Gastroesophageal sphincter (tissue), 4 donors: Measurements from ENCODE around the gene DIO1. TPM values are rescaled to one million over a fixed set of nuclear protein-coding genes. Genes with fewer than 3 reads are reported as not detected.
A peak's percentile ranks its signal among the peaks of the same experiment; 100 is the strongest.

ENCODE experiments used
- ATAC-seq: fragments of 150-250 bp; one replicate; pipeline ENCODE4 v1.9.1; 2016; ENCODE audit warnings: mild to moderate bottlenecking, moderate library complexity
- H3K27ac ChIP-seq, 4 donors: fragments of 200-600 bp; sonication (generic) in 3 of 4; 1 replicate in 3 of 4; 2 replicates in 1 of 4; pipeline ENCODE4 v1.5.1; 2016 to 2019
- H3K27me3 ChIP-seq: fragments of 200-600 bp; sonication (generic); one replicate; pipeline ENCODE4 v1.5.1; 2019
- H3K36me3 ChIP-seq, 2 donors: fragments of 200-600 bp; sonication (generic); one replicate each; pipeline ENCODE4 v1.5.1; 2019; ENCODE audit warnings: control low read depth in 1 of 2
- H3K4me1 ChIP-seq, 3 donors: fragments of 200-600 bp; sonication (generic); 1 replicate in 2 of 3; 2 replicates in 1 of 3; pipeline ENCODE4 v1.5.1; 2016 to 2019; ENCODE audit warnings: control low read depth in 2 of 3
- H3K4me3 ChIP-seq, 2 donors: fragments of 200-600 bp; sonication (generic); one replicate each; pipeline ENCODE4 v1.5.1; 2019; ENCODE audit warnings: mild to moderate bottlenecking in 1 of 2, moderate library complexity in 1 of 2
- H3K9me3 ChIP-seq, 3 donors: fragments of 200-600 bp; sonication (generic); one replicate each; pipeline ENCODE4 v1.5.1; 2017 to 2019; ENCODE audit warnings: control low read depth in 2 of 3
- EP300 ChIP-seq: sonication (generic); formaldehyde crosslinking; IDR thresholded peaks from one replicate; pipeline ENCODE4 v1.6.1; 2017; ENCODE audit warnings: antibody characterized with exemption, mild to moderate bottlenecking
- POLR2A ChIP-seq, 2 donors: fragments of 450-650 bp; IDR thresholded peaks; one replicate each; pipeline ENCODE4 v1.6.1; 2017; ENCODE audit warnings: antibody characterized with exemption in 2 of 2, mild to moderate bottlenecking in 2 of 2, moderate library complexity in 1 of 2
- POLR2AphosphoS5 ChIP-seq: sonication (generic); formaldehyde crosslinking; IDR thresholded peaks from one replicate; pipeline ENCODE4 v1.6.1; 2017; ENCODE audit warnings: antibody characterized with exemption
- WGBS, 2 donors: methylation state at CpG; one replicate each; pipeline ENCODE4 v1.1.5; 2018; ENCODE audit warnings: low coverage in 1 of 2; 5-methylcytosine and 5-hydroxymethylcytosine counted together
- total RNA-seq, 4 donors: library from RNA; depleted of rRNA; stranded (reverse); fragments of >200 nt; gene quantifications; one replicate each; pipeline ENCODE4 v1.1.0, GENCODE V29; 2016
- TF ChIP-seq, protein P1 (sequence below), 4 experiments: fragments of 200-600 bp in 2 of 4; fragments of 450-650 bp in 2 of 4; sonication (generic) in 1 of 4; IDR thresholded peaks; one replicate each; pipeline ENCODE4 v1.5.1; 2017 to 2019; ENCODE audit warnings: antibody characterized with exemption in 4 of 4, mild to moderate bottlenecking in 2 of 4, moderate library complexity in 2 of 4

DIO1 gene
- total RNA-seq, 4 donors from 2014 or later = not detected

- WGBS, 2 donors = 25 to 35% methylated on average over 2 of the region's 2 CpGs
Measured at GRCh38 chr1:53954128-53954527, 60.1 kb downstream of the DIO1 start.

GRCh38 chr1:53956308-53957168 lies 62.6 kb downstream of the DIO1 start:
- H3K4me3 ChIP-seq = no peak overlapping the region
- H3K36me3 ChIP-seq = peaks cover 0 to 64% of the 10 kb centered on the region in 2 donors
- no peaks in the 10 kb centered on the region for H3K9me3 ChIP-seq
- WGBS, 2 donors = 82 to 88% methylated on average over 3 of the region's 3 CpGs
- TF ChIP-seq POLR2A (IDR thresholded peaks at IDR 0.05) (no peak), EP300 (no peak), POLR2AphosphoS5 (no peak)
- TF ChIP-seq, protein P1, sequence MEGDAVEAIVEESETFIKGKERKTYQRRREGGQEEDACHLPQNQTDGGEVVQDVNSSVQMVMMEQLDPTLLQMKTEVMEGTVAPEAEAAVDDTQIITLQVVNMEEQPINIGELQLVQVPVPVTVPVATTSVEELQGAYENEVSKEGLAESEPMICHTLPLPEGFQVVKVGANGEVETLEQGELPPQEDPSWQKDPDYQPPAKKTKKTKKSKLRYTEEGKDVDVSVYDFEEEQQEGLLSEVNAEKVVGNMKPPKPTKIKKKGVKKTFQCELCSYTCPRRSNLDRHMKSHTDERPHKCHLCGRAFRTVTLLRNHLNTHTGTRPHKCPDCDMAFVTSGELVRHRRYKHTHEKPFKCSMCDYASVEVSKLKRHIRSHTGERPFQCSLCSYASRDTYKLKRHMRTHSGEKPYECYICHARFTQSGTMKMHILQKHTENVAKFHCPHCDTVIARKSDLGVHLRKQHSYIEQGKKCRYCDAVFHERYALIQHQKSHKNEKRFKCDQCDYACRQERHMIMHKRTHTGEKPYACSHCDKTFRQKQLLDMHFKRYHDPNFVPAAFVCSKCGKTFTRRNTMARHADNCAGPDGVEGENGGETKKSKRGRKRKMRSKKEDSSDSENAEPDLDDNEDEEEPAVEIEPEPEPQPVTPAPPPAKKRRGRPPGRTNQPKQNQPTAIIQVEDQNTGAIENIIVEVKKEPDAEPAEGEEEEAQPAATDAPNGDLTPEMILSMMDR (IDR thresholded peaks at IDR 0.05) = no peak
- no peaks in the 10 kb centered on the region for H3K27me3 ChIP-seq
- peak; percentile 61 for ATAC-seq
- H3K4me1 ChIP-seq = peaks cover 2 to 42% (median 8%) of the 10 kb centered on the region in 3 donors
- peak overlapping the region in 3 of 4 donors; percentile 41 to 67 (median 65) for H3K27ac ChIP-seq

More at GRCh38 chr1:53954128-53954527, 60.1 kb downstream of the DIO1 start:
- Histone ChIP-seq H3K27ac (peak overlapping the region in 1 of 4 donors; percentile 54), H3K4me3 (no peak overlapping the region), H3K36me3 (peaks cover 0 to 42% of the 10 kb centered on the region in 2 donors), H3K9me3 (no peaks in the 10 kb centered on the region), H3K27me3 (no peaks in the 10 kb centered on the region), H3K4me1 (peaks cover 2 to 61% (median 11%) of the 10 kb centered on the region in 3 donors)
- TF ChIP-seq, protein P1 (IDR thresholded peaks at IDR 0.05) = no peak
- TF ChIP-seq POLR2AphosphoS5 (no peak), POLR2A (IDR thresholded peaks at IDR 0.05) (no peak), EP300 (no peak)
- ATAC-seq = no peak

DNA sequence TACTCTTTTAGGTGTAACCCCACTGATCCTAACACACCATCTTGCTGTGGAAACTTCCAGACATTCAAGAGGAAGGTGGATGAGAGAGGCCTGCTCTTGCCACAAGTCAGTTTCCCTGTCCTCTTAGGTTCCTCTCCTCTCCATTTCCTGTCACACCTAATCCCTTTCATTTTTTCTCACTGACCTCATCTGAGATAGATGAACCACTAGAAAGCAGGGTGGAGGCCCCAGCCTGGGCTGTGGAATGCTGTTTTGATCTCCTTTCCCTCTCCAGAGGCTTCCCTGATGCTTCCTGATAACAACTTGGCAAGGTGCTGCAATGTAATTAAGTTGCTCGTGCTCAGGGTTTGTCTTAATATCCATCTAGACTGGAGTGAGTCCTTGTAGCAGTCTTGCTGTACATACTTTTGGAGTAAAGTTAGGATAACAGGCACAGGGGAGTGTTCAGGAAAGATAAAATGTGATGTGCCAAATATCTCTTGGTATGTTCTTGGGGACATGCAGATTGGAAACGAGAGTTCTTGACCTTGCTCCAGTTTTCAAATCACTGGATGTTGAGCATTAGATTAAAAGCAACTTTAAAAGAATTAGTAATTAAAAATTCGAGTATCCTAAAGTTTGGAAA lies 63.3 kb downstream of the DIO1 start:
- TF ChIP-seq EP300 = no peak
- TF ChIP-seq POLR2A (IDR thresholded peaks at IDR 0.05) = no peak
- TF ChIP-seq, protein P1 (IDR thresholded peaks at IDR 0.05) = no peak
- no peak for TF ChIP-seq POLR2AphosphoS5
- no peaks in the 10 kb centered on the region for H3K9me3 ChIP-seq
- ATAC-seq = peak; percentile 81
- peaks cover 2 to 42% (median 8%) of the 10 kb centered on the region in 3 donors for H3K4me1 ChIP-seq
- WGBS, 2 donors = 30 to 33% methylated on average over 3 of the region's 3 CpGs
- H3K27me3 ChIP-seq = no peaks in the 10 kb centered on the region
- H3K27ac ChIP-seq = peak overlapping the region in 3 of 4 donors; percentile 41 to 67 (median 65)
- H3K4me3 ChIP-seq = no peak overlapping the region
- H3K36me3 ChIP-seq = peaks cover 3 to 64% of the 10 kb centered on the region in 2 donors

DNA sequence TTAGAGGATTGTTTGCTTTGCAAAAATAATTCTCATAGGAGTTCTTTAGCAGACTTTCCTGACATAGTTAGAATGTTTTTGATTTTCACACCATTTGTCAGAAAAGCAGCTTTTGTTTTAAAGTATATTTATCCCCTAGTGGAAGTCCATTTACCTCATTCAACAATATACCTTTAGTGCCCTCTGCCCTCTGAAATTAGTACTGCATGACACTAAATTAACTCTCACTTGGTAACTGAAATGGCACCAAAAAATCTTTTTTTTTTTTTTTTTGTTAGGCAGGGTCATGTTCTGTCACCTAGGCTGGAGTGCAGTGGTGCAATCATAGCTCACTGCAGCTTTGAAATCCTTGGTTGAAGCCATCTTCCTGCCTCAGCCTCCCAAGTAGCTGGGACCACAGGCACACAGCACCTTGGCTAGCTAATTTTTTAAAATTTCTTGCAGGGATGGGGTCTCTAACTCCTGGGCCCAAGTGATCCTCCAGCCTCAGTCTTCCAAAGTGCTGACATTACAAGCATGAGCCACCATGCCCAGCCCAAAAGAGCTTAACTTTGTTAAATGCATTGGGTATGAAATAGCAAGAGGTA lies 65.8 kb downstream of the DIO1 start:
- TF ChIP-seq, protein P1 (IDR thresholded peaks at IDR 0.05) = peak; percentile 36 to 55 (median 51)
- TF ChIP-seq POLR2A (IDR thresholded peaks at IDR 0.05) = no peak
- Histone ChIP-seq H3K9me3 (no peaks in the 10 kb centered on the region), H3K4me3 (no peak overlapping the region), H3K36me3 (peaks cover 8 to 67% of the 10 kb centered on the region in 2 donors), H3K27ac (no peak overlapping the region), H3K27me3 (no peaks in the 10 kb centered on the region), H3K4me1 (peaks cover 0 to 25% (median 8%) of the 10 kb centered on the region in 3 donors)
- ATAC-seq = no peak

Other genes starting within 250 kb of the DIO1 start
- under 1 TPM in 2 of 4 donors, not detected in 2; 0.16 to 0.27 TPM for gene GLIS1, start 155.0 kb upstream of the DIO1 start, total RNA-seq
- 10 to 100 TPM in 1 of 4 donors, 1 to 10 TPM in 3; 6.7 to 10.3 (median 7.1) TPM for gene NDC1, start 55.9 kb upstream of the DIO1 start, total RNA-seq
- gene YIPF1, start 4.4 kb upstream of the DIO1 start, total RNA-seq = 10 to 100 TPM; 14.1 to 27.1 (median 17.6) TPM
- gene IFT25, start 51.5 kb downstream of the DIO1 start, total RNA-seq = 10 to 100 TPM; 17.7 to 27.1 (median 21.3) TPM
- gene LRRC42, start 52.2 kb downstream of the DIO1 start, total RNA-seq = 10 to 100 TPM; 19.6 to 31.4 (median 23.9) TPM
- not detected for gene LDLRAD1, start 124.0 kb downstream of the DIO1 start, total RNA-seq
- gene TMEM59, start 159.0 kb downstream of the DIO1 start, total RNA-seq = 100 to 1,000 TPM; 238 to 466 (median 352) TPM
- gene TCEANC2, start 159.4 kb downstream of the DIO1 start, total RNA-seq = 10 to 100 TPM in 1 of 4 donors, 1 to 10 TPM in 3; 3.6 to 10.2 (median 9.1) TPM